HEK293 (cell line): ENCODE results near the gene C1orf21.

Source experiments
- CTCF ChIA-PET: fragments of 350-600 bp; formaldehyde crosslinking; extraction: SDS; loops from one replicate; lab custom pipeline; 2021; ENCODE audit warnings: antibody characterized with exemption; lab: Yijun Ruan, JAX
- POLR2A ChIA-PET: fragments of 300-600 bp; formaldehyde crosslinking; extraction: SDS; loops from one replicate; lab custom pipeline; 2020; ENCODE audit warnings: antibody characterized with exemption, inconsistent platforms; lab: Yijun Ruan, JAX
- H3K27ac ChIP-seq: fragments of 200-500 bp; sonication (Bioruptor generic); 2 replicates; pipeline ENCODE4 v1.5.1; 2014; ENCODE audit warnings: low read depth, low read length, control low read depth, inconsistent platforms; ENCODE audit errors: extremely low read depth
- H3K36me3 ChIP-seq, 2 experiments: fragments of 200-500 bp in 1 of 2; sonication (Bioruptor generic) in 1 of 2; 1 replicate in 1 of 2; 2 replicates in 1 of 2; pipeline ENCODE4 v1.5.1; 2014 to 2017; ENCODE audit warnings: inconsistent platforms in 2 of 2, low read length in 2 of 2; ENCODE audit not compliant: control insufficient read depth in 2 of 2, insufficient read depth in 1 of 2
- H3K4me1 ChIP-seq: fragments of 200-500 bp; sonication (Bioruptor generic); 2 replicates; pipeline ENCODE4 v1.5.1; 2014; ENCODE audit warnings: mild to moderate bottlenecking, low read length, inconsistent platforms; ENCODE audit not compliant: control insufficient read depth, insufficient read depth
- H3K4me3 ChIP-seq: 2 replicates; pipeline ENCODE4 v1.5.1; 2011; ENCODE audit warnings: low read depth, mild to moderate bottlenecking, control low read depth, low read length, moderate library complexity
- H3K9me3 ChIP-seq: fragments of 200-500 bp; sonication (Bioruptor generic); 2 replicates; pipeline ENCODE4 v1.5.1; 2014; ENCODE audit warnings: low read depth, low read length, inconsistent platforms; ENCODE audit not compliant: control insufficient read depth, insufficient read depth
- HOXD13 ChIP-seq: sonication (generic); formaldehyde crosslinking; IDR thresholded peaks from 2 replicates; pipeline ENCODE4 v1.8.0; 2022; ENCODE audit warnings: missing genetic modification reagents, borderline replicate concordance
- KLF8 ChIP-seq: fragments of 450-650 bp; formaldehyde crosslinking; IDR thresholded peaks from 2 replicates; pipeline ENCODE4 v1.5.1; 2016; ENCODE audit warnings: missing biosample characterization, missing genetic modification characterization
- SP3 ChIP-seq: fragments of 450-650 bp; formaldehyde crosslinking; IDR thresholded peaks from 2 replicates; pipeline ENCODE4 v1.5.1; 2016; ENCODE audit warnings: missing biosample characterization, missing genetic modification characterization
- TCF7L2 ChIP-seq: IDR thresholded peaks from 2 replicates; pipeline ENCODE4 v1.6.1; 2011; ENCODE audit warnings: low read depth, mild to moderate bottlenecking, inconsistent platforms, low read length, moderate library complexity, borderline replicate concordance
- YY2 ChIP-seq: fragments of 450-650 bp; formaldehyde crosslinking; IDR thresholded peaks from 2 replicates; pipeline ENCODE4 v1.5.1; 2016; ENCODE audit warnings: missing biosample characterization, missing genetic modification characterization
- ZNF114 ChIP-seq: fragments of 450-650 bp; formaldehyde crosslinking; IDR thresholded peaks from 2 replicates; pipeline ENCODE4 v1.5.0; 2017; ENCODE audit warnings: missing biosample characterization, missing genetic modification characterization
- ZNF266 ChIP-seq: fragments of 450-650 bp; formaldehyde crosslinking; IDR thresholded peaks from 2 replicates; pipeline ENCODE4 v1.5.1; 2016; ENCODE audit warnings: missing biosample characterization, missing genetic modification characterization, low read depth
- ZNF341 ChIP-seq: fragments of 450-650 bp; formaldehyde crosslinking; IDR thresholded peaks from 2 replicates; pipeline ENCODE4; 2016; ENCODE audit warnings: low read depth, missing biosample characterization, missing genetic modification characterization
- ZNF48 ChIP-seq: fragments of 450-650 bp; formaldehyde crosslinking; IDR thresholded peaks from 2 replicates; pipeline ENCODE4 v1.5.1; 2016; ENCODE audit warnings: missing biosample characterization, missing genetic modification characterization
- ZNF664 ChIP-seq: fragments of 450-650 bp; formaldehyde crosslinking; IDR thresholded peaks from 2 replicates; pipeline ENCODE4 v1.5.1; 2016; ENCODE audit warnings: missing biosample characterization, missing genetic modification characterization
- ZXDB ChIP-seq: fragments of 450-650 bp; formaldehyde crosslinking; IDR thresholded peaks from 2 replicates; pipeline ENCODE4 v1.5.1; 2016; ENCODE audit warnings: missing biosample characterization, missing genetic modification characterization
- TF ChIP-seq, protein P1 (sequence below): fragments of 450-650 bp; formaldehyde crosslinking; IDR thresholded peaks from 2 replicates; pipeline ENCODE4 v1.5.1; 2016; ENCODE audit warnings: missing biosample characterization, missing genetic modification characterization
- TF ChIP-seq, protein P2 (sequence below): fragments of 450-650 bp; formaldehyde crosslinking; IDR thresholded peaks from 2 replicates; pipeline ENCODE4 v1.5.1; 2016; ENCODE audit warnings: missing biosample characterization, missing genetic modification characterization, low read depth
- TF ChIP-seq, protein P3 (sequence below): fragments of 450-650 bp; formaldehyde crosslinking; IDR thresholded peaks from 2 replicates; pipeline ENCODE4 v1.5.1; 2016; ENCODE audit warnings: missing biosample characterization, missing genetic modification characterization
- TF ChIP-seq, protein P4 (sequence below): fragments of 450-650 bp; formaldehyde crosslinking; IDR thresholded peaks from 2 replicates; pipeline ENCODE4 v1.5.1; 2017; ENCODE audit warnings: missing biosample characterization, missing genetic modification characterization
- TF ChIP-seq, protein P5 (sequence below): fragments of 450-650 bp; formaldehyde crosslinking; IDR thresholded peaks from 2 replicates; pipeline ENCODE4 v1.5.1; 2016; ENCODE audit warnings: missing biosample characterization, missing genetic modification characterization

Gene C1orf21

DNA sequence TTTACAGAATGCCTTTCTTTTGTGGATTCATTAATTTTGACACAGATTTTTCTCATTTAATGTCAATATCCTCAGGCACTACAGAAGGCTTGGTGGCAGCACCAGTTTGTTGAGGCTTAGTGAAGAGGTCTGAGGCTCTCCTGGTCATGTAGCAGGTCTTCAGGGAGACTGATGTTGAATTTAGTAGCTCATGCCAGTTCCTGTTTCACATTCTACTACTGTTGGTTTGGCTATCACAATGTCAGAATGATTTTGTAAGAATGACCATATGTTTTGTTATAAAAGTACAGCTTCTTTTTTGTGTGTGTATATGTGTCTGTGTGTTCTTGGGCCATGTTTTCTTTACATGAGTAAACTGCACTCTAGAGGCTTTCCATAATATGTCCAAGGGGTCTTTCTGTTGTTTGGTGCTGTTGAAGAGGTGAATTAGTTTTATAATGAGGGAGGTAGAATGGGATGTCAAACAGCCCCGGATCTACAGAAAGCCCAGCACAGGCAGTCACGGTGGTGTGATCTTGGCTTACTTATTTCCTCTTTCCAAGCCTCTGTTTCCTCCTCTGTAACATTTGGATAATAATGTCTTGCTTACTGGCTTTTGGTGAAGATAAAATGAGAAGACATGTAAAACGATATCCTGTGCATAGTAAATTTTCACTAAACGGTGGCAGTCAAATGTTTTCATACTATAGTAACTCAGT is 32.0 kb downstream of the C1orf21 start (continued):
- TF ChIP-seq, protein P1, sequence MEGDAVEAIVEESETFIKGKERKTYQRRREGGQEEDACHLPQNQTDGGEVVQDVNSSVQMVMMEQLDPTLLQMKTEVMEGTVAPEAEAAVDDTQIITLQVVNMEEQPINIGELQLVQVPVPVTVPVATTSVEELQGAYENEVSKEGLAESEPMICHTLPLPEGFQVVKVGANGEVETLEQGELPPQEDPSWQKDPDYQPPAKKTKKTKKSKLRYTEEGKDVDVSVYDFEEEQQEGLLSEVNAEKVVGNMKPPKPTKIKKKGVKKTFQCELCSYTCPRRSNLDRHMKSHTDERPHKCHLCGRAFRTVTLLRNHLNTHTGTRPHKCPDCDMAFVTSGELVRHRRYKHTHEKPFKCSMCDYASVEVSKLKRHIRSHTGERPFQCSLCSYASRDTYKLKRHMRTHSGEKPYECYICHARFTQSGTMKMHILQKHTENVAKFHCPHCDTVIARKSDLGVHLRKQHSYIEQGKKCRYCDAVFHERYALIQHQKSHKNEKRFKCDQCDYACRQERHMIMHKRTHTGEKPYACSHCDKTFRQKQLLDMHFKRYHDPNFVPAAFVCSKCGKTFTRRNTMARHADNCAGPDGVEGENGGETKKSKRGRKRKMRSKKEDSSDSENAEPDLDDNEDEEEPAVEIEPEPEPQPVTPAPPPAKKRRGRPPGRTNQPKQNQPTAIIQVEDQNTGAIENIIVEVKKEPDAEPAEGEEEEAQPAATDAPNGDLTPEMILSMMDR (tag by site-specific recombination), result no peak

DNA sequence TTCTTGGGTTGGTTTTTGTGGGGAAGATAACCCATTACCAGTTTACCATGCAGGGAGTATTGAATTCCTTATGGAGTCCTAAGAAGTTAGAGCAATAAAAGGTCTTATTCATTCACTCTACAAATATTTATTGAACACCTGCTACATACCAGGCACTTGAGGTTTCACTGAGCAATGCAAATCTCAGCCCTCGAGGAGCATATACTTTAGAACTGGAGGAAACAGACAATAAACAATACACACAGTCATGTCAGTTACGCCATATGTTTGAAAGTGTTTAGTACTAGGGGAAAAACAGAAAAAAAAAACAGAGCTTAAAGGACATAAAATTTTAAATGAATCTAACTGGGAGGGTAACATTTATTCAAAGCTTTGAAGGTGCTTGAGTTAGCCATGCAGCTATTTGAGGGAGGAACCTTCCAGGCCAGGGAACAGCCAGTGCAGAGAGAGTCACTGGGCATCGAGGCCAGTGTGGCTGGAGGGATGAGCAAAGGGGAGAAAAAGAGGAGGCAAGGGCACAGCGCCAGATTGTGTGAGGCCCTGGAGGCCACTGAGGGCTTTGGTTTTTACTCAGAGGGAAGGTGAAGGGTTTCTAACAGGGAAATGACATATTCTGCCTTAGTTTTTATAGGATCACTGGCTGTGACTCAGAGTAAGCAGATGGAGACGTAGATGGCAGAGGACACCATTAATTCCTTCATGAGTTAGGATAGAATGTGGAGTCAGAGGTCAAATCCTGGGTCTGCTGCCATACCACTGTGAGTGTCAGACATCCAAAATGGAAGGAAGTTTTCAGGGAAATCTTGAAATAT is 32.7 kb downstream of the C1orf21 start:
- no peaks in the 10 kb centered on the region for H3K36me3 ChIP-seq
- no peak overlapping the region for H3K4me3 ChIP-seq
- CTCF ChIA-PET, result interaction anchor here (0.6 to 1.3 kb wide), 3 partner anchors 77 to 241 kb away, joined by 3 to 5 read pairs (median 3); no protein-coding TSS in a partner anchor
- no peaks in the 10 kb centered on the region for H3K9me3 ChIP-seq
- TF ChIP-seq, protein P2, sequence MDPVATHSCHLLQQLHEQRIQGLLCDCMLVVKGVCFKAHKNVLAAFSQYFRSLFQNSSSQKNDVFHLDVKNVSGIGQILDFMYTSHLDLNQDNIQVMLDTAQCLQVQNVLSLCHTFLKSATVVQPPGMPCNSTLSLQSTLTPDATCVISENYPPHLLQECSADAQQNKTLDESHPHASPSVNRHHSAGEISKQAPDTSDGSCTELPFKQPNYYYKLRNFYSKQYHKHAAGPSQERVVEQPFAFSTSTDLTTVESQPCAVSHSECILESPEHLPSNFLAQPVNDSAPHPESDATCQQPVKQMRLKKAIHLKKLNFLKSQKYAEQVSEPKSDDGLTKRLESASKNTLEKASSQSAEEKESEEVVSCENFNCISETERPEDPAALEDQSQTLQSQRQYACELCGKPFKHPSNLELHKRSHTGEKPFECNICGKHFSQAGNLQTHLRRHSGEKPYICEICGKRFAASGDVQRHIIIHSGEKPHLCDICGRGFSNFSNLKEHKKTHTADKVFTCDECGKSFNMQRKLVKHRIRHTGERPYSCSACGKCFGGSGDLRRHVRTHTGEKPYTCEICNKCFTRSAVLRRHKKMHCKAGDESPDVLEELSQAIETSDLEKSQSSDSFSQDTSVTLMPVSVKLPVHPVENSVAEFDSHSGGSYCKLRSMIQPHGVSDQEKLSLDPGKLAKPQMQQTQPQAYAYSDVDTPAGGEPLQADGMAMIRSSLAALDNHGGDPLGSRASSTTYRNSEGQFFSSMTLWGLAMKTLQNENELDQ (tag by site-specific recombination), result no peak
- no peak for TF ChIP-seq TCF7L2
- no peak for TF ChIP-seq ZNF266
- peak; percentile 63 for TF ChIP-seq ZNF341
- TF ChIP-seq, protein P3, sequence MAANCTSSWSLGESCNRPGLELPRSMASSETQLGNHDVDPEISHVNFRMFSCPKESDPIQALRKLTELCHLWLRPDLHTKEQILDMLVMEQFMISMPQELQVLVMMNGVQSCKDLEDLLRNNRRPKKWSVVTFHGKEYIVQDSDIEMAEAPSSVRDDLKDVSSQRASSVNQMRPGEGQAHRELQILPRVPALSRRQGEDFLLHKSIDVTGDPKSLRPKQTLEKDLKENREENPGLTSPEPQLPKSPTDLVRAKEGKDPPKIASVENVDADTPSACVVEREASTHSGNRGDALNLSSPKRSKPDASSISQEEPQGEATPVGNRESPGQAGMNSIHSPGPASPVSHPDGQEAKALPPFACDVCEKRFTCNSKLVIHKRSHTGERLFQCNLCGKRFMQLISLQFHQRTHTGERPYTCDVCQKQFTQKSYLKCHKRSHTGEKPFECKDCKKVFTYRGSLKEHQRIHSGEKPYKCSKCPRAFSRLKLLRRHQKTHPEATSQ, result no peak
- TF ChIP-seq HOXD13 (CRISPR knock-in tag), result no peak
- peak; percentile 56; the same call in 1 of the 2 replicates for TF ChIP-seq YY2 (tag by site-specific recombination)
- TF ChIP-seq, protein P1 (tag by site-specific recombination), result no peak
- TF ChIP-seq, protein P4, sequence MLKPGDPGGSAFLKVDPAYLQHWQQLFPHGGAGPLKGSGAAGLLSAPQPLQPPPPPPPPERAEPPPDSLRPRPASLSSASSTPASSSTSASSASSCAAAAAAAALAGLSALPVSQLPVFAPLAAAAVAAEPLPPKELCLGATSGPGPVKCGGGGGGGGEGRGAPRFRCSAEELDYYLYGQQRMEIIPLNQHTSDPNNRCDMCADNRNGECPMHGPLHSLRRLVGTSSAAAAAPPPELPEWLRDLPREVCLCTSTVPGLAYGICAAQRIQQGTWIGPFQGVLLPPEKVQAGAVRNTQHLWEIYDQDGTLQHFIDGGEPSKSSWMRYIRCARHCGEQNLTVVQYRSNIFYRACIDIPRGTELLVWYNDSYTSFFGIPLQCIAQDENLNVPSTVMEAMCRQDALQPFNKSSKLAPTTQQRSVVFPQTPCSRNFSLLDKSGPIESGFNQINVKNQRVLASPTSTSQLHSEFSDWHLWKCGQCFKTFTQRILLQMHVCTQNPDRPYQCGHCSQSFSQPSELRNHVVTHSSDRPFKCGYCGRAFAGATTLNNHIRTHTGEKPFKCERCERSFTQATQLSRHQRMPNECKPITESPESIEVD, result peak; percentile 69; the same call in 1 of the 2 replicates
- 0 out of 2 replicates have a peak, but pooled peaks have one; percentile 11 for TF ChIP-seq ZXDB (tag by site-specific recombination)
- TF ChIP-seq ZNF114 (tag by site-specific recombination), result no peak
- TF ChIP-seq ZNF48 (tag by site-specific recombination), result no peak
- no peak for TF ChIP-seq SP3 (tag by site-specific recombination)
- TF ChIP-seq, protein P5, sequence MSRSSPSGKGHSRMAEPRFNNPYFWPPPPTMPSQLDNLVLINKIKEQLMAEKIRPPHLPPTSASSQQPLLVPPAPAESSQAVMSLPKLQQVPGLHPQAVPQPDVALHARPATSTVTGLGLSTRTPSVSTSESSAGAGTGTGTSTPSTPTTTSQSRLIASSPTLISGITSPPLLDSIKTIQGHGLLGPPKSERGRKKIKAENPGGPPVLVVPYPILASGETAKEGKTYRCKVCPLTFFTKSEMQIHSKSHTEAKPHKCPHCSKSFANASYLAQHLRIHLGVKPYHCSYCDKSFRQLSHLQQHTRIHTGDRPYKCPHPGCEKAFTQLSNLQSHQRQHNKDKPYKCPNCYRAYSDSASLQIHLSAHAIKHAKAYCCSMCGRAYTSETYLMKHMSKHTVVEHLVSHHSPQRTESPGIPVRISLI (tag by site-specific recombination), result no peak
- peak; percentile 35 for TF ChIP-seq ZNF664
- no peak for TF ChIP-seq KLF8 (tag by site-specific recombination)
- TF ChIP-seq, all 188 proteins: peak for 5
- POLR2A ChIA-PET, result no interaction called here
- H3K27ac ChIP-seq, result no peak overlapping the region
- peaks cover 22% of the 10 kb centered on the region for H3K4me1 ChIP-seq
